NCI-H2171 treated with DMSO at 0.1 percent for 48 hours (cell line): Measurements from ENCODE around the gene METTL8.
"Not testable (repeated sequence)": the region's sequence is repeated elsewhere in the genome, so short reads cannot be mapped to it uniquely, and the experiment has no call there.

Experiments used
- DNase-seq: peaks from one replicate; lab custom pipeline; 2025; lab: John Stamatoyannopoulos, UW

Gene METTL8

DNA sequence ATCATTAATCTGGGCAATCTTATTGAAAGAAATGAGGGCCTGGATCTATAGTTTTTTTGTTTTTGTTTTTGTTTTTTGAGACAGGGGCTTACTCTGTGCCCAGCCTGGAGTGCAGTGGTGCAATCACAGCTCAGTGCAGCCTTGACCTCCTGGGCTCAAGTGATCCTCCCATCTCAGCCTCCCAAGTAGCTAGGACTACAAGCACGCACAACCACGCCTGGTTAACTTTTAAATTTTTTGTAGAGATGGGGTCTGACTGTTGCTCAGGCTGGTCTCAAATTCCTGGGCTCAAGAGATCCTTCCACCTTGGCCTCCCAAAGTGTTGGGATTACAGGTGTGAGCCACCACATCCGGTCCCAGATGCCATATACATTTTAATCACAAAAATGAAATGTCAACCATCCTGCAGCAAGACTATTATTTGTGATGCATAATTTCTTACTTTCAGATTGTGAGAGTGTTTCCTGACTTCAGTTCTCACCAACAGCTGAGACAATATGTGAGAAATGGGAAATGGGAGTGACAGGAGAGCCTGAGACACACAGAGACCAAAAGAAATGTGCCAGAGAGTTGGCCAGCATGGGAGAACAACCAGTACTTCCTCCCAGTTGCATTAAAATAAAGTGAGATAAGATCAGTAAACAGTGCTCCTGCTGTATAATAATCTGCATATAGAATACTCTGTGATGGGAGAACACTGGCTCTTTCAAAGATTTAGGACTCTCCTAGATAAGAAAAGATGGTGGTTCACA is 87.6 kb downstream of the METTL8 start:
- no peak for DNase-seq

GRCh38 chr2:171344182-171344581 is 89.6 kb downstream of the METTL8 start:
- no peak for DNase-seq

GRCh38 chr2:171342067-171342413 is 91.8 kb downstream of the METTL8 start:
- no peak for DNase-seq

- no peak for DNase-seq
These were observed 92.3 kb downstream of the METTL8 start for GRCh38 chr2:171341394-171342066.

DNA sequence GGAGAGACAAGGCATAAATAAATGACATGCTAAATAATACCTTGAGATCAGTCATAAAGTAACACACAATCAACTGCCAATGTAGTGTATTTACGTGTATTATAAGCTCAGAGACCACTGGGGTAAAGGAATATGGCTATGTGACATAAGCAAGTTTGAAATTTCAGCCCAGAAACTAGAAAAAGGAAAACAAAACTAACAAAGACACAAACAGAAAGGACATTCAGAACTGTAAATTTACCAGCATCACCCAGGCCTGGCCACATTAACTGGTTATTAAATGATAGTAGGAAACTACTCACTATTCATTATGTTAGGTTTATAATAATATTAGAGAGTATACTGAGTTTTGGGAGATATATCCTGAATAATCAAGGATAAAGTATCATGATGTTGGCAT is 98.8 kb downstream of the METTL8 start:
- DNase-seq, result no peak

GRCh38 chr2:171334171-171334570 is 99.6 kb downstream of the METTL8 start:
- DNase-seq, result no peak

DNA sequence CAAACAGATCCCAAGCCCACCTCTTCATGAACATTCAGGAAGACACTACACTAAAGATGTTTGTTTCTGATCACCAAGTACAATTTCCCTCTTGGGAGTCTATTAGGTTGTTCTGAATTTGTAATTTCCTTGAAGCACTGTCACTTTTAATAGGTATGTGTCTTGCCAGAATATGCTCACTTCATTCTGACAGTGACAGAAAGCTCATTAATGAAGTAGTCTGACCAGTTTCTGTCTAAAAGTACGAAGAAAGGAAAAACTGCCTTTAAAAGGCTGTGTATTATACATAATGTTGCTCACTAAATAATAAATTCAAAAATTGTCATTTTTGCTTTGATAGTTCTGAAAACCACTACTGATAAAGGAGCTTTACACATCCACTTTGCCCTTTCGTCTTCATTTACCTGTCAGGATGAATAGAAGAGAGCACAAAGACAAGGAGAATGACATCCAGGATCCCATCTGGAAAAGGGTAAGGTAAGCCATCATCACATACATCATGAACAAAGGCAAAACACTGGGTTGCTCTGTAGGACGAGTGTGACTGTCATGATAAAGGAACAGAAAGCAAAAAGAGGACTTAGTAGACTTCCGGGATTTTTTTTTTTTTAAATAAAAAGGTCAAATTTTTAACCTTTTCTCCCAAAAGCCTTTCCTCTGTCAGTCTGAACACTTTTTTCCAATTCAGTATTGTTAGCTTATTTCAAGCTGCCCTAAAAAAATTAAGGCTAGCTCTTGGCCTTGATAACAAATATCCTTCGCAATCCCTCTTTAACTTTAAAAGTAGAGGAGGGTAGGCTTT is 103.4 kb downstream of the METTL8 start:
- no peak for DNase-seq

- DNase-seq, result no peak
These were observed 106.7 kb downstream of the METTL8 start for GRCh38 chr2:171327043-171327496.

- DNase-seq, result no peak
These were observed 107.8 kb downstream of the METTL8 start for GRCh38 chr2:171325886-171326585.

DNA sequence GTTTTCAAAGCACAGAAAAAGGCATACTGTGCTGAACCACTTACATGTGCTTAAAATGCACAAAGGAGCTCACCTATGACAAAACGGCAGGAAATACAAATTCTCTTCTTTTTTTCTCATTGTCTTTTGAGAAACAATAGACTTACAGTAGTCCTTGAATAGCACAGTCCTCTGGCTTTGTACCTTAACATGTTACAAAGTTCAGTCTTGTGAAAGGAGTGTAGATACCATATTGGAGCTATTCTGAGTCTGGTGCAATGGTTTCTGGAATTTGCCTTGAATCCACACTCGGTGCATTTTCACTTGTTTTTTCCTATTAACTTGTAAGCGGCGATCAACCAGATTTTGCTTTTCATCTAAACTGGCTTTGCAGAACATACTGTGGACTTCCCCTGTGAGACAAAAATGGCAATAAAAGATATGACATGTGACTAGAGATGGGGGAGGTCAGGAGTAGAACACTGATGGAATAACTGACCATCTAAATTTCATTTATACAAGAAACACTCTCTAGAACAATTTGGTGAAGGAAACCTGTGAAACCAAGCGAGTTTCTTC is 109.7 kb downstream of the METTL8 start:
- DNase-seq, result no peak

DNA sequence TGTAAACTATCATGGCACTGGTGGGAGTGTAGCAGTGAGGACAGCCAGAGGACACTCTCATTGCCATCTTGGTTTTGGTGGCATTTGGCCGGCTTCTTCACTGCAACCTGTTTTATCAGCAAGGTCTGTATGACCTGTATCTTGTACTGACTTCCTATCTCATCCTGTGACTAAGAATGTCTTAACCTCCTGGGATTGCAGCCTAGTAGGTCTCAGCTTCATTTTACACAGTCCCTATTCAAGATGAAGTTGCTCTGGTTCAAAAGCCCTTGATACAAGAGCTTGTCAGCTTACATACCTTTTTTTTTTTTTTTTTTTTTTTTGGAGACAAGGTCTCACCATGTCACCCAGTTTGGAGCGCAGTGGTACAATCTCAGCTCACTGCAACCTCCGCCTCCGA is 110.9 kb downstream of the METTL8 start:
- no peak for DNase-seq

DNA sequence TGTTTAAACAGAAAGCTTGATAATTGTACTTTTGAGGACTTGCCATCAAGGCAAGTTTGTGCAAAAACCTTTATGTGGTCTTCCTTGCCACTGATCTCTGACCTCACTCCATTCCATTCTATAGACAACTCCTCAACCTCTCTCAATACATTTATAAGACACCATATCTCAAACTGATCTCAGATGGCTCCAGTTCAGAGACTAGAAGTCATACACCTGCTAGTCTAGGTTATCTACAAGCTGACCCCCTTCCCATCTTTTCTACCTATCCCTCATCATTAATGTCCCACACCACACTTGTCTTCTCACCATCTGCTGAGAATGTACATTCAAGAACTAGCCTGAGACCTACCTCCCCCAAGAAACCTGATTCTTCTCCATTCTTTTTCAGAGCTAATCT is 113.1 kb downstream of the METTL8 start:
- no peak for DNase-seq

DNA sequence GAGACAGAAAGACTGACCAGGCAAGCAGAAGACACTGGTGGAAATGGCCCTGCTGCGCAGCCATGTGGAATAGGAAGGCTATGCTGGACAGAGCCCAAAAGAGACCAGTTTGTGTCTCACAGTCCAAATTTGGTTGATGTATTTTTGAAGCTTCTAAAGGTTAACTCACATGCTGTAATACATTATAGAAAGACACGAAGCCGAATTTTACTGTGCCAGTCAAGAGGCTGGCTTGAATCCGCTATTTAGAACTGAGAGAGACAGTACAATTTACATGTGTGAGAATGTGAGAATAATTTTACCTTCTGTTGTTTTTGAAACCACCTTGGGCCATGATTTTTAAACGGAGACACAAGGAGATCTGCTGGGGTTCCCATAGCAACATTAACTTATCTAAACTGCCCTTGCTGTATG is 113.6 kb downstream of the METTL8 start:
- no peak for DNase-seq

- DNase-seq, result no peak
These were observed 114.5 kb downstream of the METTL8 start for GRCh38 chr2:171319164-171319810.

GRCh38 chr2:171318463-171318934 is 115.3 kb downstream of the METTL8 start:
- no peak for DNase-seq

- DNase-seq, result no peak
These were observed 116.2 kb downstream of the METTL8 start for GRCh38 chr2:171317492-171318125.

DNA sequence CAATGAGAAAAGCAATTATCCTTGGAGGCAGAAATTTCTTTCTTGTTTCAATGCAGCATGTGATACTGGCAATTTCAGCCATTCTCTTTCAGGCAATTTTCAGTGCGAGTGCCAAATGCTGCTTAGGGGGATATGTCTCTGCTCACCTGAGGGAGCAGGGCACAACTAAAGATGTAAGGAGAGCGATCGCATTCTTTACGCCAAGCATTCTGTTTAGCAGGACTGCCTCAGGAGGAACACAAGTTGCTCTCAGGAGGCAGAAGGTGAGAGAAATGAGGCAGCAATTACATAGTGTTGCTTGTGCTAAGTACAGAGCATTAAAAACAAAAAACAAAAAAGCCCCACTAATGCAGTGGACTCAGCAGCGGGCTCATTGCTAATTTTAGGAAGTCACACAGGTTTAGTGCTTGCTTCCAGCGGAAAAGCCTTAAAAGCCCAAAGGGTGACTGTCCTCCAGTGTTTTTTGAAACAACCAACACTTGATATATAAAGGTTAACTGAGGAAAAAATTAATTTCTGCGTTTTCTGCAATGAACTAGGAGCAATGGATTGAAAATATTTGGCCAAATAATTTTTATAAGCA is 116.9 kb downstream of the METTL8 start:
- no peak for DNase-seq

GRCh38 chr2:171316220-171316619 is 117.6 kb downstream of the METTL8 start:
- DNase-seq, result no peak

DNA sequence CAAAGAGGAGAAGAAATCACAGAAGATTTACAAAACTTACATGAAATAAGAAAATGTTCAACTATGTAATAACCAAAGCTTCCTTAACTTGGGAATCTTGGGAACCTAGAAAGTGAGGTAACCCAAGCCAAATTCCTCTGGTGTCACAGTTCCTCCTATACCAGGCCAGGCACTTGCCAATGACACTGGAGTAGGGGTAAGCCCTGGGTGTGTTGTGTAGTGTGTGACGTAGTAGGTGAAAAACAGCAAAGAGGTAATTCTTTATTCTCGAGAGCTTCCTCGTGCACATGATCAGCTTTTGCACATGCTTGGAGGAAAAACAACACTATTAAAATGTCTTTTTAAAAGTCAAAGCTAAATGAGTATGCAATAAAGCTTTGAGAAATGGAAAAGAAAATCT is 118.0 kb downstream of the METTL8 start:
- DNase-seq, result no peak

GRCh38 chr2:171312182-171312581 is 121.6 kb downstream of the METTL8 start:
- not testable (repeated sequence) for DNase-seq
